ENCODE results near the gene CORO2B. TPM values are rescaled to one million over a fixed set of nuclear protein-coding genes. Genes with fewer than 3 reads are reported as not detected.
"Not testable (repeated sequence)": the region's sequence is repeated elsewhere in the genome, so short reads cannot be mapped to it uniquely, and the experiment has no call there.

Gene CORO2B
- total RNA-seq, 2 experiments from 2014 or later, result 0.09 to 0.11 TPM

DNA sequence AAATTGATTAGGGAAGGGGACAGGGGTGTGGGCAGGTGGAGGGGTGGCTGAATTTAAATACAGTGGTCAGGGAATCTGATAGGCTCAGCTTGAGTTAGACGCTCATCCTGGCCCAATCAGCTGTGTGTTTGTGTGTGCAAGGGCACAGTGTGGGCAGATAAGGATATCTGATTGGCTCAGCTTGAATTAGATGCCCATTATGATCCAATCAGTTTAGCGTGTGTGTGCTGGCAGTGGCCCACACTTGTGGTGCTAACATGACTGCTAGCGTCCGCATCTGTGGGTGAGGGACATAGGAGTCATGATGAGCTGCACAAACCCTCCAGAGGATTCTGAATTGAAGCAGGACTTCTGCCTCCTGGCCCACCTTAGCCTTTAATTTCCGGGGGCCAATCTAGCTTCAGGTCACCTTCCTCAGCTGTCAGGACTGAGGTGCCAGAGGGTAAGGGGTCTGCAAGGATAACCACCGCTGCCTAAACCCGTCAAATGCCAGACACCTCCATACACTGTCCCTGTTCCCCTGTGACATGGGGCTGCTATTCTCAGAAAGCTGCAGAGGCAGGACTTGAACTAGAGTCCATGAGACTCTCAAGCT lies 97.3 kb downstream of the CORO2B start:
- Mint-ChIP-seq H3K36me3 (ENCODE audit: low read depth) (no peaks in the 10 kb centered on the region), H3K27ac (no peak overlapping the region), H3K4me3 (no peak overlapping the region), H3K9me3 (ENCODE audit: low read depth) (no peaks in the 10 kb centered on the region), H3K27me3 (peaks cover 9% of the 10 kb centered on the region), H3K4me1 (peaks cover 4% of the 10 kb centered on the region)
- ChIA-PET CTCF (interaction anchor here (0.5 to 8.1 kb wide), 14 partner anchors 11 to 249 kb away, joined by 3 to 124 read pairs (median 5); no protein-coding TSS in a partner anchor), POLR2A (no interaction called here)
- ATAC-seq (no peak), DNase-seq (no peak)
- intact Hi-C loops (cut with DNase I, micrococcal nuclease), result loop anchor here in 1 of 2 experiments (10.0 kb wide), 1 partner anchor 421 kb away; no protein-coding TSS in a partner anchor

DNA sequence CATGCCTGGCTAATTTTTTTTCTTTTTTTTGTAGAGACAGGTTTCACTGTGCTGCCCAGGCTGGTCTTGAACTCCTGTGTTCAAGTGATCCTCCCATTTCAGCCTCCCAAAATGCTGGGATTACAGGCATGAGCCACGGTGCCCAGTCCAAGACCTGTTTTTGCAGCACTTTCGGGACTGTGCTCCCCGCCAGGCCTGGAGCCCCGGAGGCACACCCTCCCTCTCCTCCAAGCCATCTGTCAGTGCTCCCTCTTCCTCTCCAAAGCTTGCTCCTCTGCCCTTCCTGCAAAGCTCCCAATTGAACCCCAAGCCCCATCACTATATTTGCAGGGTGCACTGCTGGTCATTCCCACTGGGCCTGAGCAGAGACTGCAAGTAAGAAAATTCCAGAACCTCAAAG lies 98.1 kb downstream of the CORO2B start:
- Mint-ChIP-seq H3K4me1 (peaks cover 4% of the 10 kb centered on the region), H3K27ac (no peak overlapping the region), H3K27me3 (peaks cover 9% of the 10 kb centered on the region), H3K4me3 (no peak overlapping the region), H3K36me3 (ENCODE audit: low read depth) (no peaks in the 10 kb centered on the region), H3K9me3 (ENCODE audit: low read depth) (no peaks in the 10 kb centered on the region)
- CTCF ChIA-PET, result interaction anchor here (0.6 to 8.1 kb wide), 5 partner anchors 11 to 126 kb away, joined by 3 to 124 read pairs (median 3); no protein-coding TSS in a partner anchor
- ATAC-seq (no peak), DNase-seq (no peak)
- intact Hi-C loops (cut with DNase I, micrococcal nuclease), result loop anchor here in 1 of 2 experiments (10.0 kb wide), 1 partner anchor 422 kb away; no protein-coding TSS in a partner anchor
- POLR2A ChIA-PET, result no interaction called here

DNA sequence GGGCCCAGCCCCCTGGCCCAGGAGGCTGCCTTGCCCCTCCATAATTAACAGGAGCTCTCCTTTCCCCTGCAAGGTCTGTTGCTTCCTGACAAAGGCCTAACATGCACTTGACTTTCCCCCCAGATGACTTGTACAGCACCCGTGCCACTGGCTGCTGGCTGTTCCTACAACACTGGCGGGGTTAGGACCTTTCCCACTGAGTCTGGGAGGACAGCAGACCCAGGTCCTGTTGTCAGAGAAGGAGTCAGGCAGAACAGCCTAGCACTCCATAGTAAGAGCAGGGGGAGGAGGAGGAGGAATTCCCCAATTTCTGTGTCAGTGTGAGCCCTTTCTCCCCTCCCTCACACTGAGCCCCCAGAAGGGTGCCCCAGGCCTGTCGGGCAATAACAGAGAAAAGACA lies 99.2 kb downstream of the CORO2B start:
- ChIA-PET CTCF (interaction anchor here (1.0 to 8.1 kb wide), 3 partner anchors 18 to 125 kb away, joined by 3 to 124 read pairs (median 5); no protein-coding TSS in a partner anchor), POLR2A (no interaction called here)
- no peak overlapping the region for H3K4me3 Mint-ChIP-seq
- no peak for DNase-seq
- peaks cover 3% of the 10 kb centered on the region for H3K27me3 Mint-ChIP-seq
- H3K27ac Mint-ChIP-seq, result no peak overlapping the region
- intact Hi-C loops (cut with DNase I, micrococcal nuclease), result loop anchor here in 1 of 2 experiments (10.0 kb wide), 1 partner anchor 423 kb away; no protein-coding TSS in a partner anchor
- H3K36me3 Mint-ChIP-seq (ENCODE audit: low read depth), result no peaks in the 10 kb centered on the region
- no peaks in the 10 kb centered on the region for H3K9me3 Mint-ChIP-seq (ENCODE audit: low read depth)
- ATAC-seq, result no peak
- H3K4me1 Mint-ChIP-seq, result peaks cover 4% of the 10 kb centered on the region

DNA sequence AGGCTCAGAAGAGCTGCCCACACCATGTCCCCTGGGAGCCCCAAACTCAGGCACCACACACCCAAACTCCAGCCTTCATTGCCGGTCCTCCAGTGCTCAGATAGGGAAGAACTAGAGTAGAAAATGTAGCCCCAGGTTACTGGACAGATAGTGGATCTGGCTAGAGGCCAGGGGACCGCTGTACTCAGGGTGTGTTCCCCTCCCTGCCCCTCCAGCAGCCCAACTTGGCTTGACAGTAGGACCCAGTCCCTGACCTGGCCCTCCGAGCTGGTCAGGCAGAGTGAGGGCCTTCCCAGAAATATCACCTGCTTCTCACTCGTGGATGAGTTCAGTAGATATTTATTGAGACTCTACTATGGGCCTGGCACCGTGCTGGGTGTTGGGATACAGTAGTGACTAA lies 100.0 kb downstream of the CORO2B start:
- Mint-ChIP-seq H3K4me3 (no peak overlapping the region), H3K27ac (no peak overlapping the region), H3K36me3 (ENCODE audit: low read depth) (no peaks in the 10 kb centered on the region), H3K4me1 (peaks cover 4% of the 10 kb centered on the region), H3K27me3 (peaks cover 2% of the 10 kb centered on the region), H3K9me3 (ENCODE audit: low read depth) (no peaks in the 10 kb centered on the region)
- intact Hi-C loops (cut with DNase I, micrococcal nuclease), result loop anchor here in 1 of 2 experiments (10.0 kb wide), 1 partner anchor 424 kb away; no protein-coding TSS in a partner anchor
- no peak for DNase-seq
- POLR2A ChIA-PET, result no interaction called here
- CTCF ChIA-PET, result interaction anchor here (8.1 kb wide), 1 partner anchor 126 kb away, joined by 124 read pairs; no protein-coding TSS in a partner anchor
- ATAC-seq, result no peak

DNA sequence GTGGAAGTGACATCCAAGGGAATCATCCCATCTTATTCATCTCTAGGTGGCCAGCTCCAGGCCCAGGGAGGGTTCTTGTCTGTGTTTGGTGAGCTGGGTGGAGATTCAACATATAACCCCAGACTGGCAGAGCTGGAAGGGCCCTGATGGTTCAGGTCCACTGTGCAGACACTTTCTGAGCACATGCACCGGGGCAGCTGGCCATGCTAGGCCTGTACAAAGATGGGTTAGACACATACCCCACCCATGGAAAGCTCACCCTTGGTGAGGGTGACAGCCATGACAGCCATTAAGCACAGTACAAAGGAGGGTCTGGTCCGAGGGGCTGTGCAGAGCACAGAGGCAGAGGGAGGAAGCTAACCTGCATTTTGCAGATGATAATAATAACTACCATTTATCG lies 100.4 kb downstream of the CORO2B start:
- DNase-seq, result no peak
- H3K27me3 Mint-ChIP-seq, result no peaks in the 10 kb centered on the region
- ChIA-PET POLR2A (no interaction called here), CTCF (interaction anchor here (8.1 kb wide), 1 partner anchor 126 kb away, joined by 124 read pairs; no protein-coding TSS in a partner anchor)
- peaks cover 2% of the 10 kb centered on the region for H3K4me1 Mint-ChIP-seq
- intact Hi-C loops (cut with DNase I, micrococcal nuclease), result loop anchor here in 1 of 2 experiments (10.0 kb wide), 1 partner anchor 424 kb away; no protein-coding TSS in a partner anchor
- H3K36me3 Mint-ChIP-seq (ENCODE audit: low read depth), result no peaks in the 10 kb centered on the region
- no peak for ATAC-seq
- no peak overlapping the region for H3K27ac Mint-ChIP-seq
- no peak overlapping the region for H3K4me3 Mint-ChIP-seq
- H3K9me3 Mint-ChIP-seq (ENCODE audit: low read depth), result no peaks in the 10 kb centered on the region

DNA sequence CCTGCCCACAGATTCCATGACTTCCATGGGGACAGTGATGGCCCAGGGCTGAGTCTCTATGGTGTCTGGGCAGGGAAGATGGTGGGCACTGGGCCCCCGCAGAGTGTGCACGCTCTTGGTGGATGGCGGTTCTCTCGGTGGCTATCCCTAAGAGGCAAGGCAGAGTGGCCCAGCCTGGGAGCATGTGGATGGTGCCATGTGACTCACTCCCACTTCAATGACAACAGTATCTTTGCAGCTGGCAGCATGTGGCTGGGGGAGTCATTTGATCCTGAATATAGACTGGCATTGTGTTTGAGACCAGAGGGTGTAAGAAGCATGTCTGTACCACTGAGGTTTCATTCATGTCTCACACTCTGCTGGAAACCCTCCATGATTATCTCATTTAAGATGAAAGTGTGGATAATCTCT lies 101.2 kb downstream of the CORO2B start:
- Mint-ChIP-seq H3K4me1 (peaks cover 2% of the 10 kb centered on the region), H3K36me3 (ENCODE audit: low read depth) (no peaks in the 10 kb centered on the region), H3K27me3 (no peaks in the 10 kb centered on the region), H3K27ac (no peak overlapping the region), H3K4me3 (no peak overlapping the region), H3K9me3 (ENCODE audit: low read depth) (no peaks in the 10 kb centered on the region)
- ChIA-PET CTCF (interaction anchor here (8.1 kb wide), 1 partner anchor 127 kb away, joined by 124 read pairs; no protein-coding TSS in a partner anchor), POLR2A (no interaction called here)
- intact Hi-C loops (cut with DNase I, micrococcal nuclease), result loop anchor here in 1 of 2 experiments (10.0 kb wide), 1 partner anchor 425 kb away; no protein-coding TSS in a partner anchor
- no peak for ATAC-seq
- DNase-seq, result no peak

DNA sequence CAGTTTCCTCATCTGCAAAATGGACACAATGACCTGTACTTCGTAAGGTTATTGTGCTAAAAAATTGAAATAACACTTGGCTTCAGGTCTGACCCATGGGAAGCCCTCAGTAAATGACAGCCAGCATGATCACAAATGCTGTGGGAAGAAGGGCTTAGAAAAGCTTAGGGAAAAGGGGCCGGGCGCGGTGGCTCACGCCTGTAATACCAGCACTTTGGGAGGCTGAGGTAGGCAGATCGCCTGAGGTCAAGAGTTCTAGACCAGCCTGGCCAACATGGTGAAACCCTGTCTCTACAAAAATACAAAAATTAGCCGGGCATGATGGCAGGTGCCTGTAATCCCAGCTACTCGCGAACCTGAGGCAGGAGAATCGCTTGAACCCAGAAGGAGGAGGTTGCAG lies 102.0 kb downstream of the CORO2B start:
- CTCF ChIA-PET, result interaction anchor here (0.7 to 8.1 kb wide), 2 partner anchors 54 to 128 kb away, joined by 4 to 124 read pairs; no protein-coding TSS in a partner anchor
- H3K9me3 Mint-ChIP-seq (ENCODE audit: low read depth), result not testable (repeated sequence)

DNA sequence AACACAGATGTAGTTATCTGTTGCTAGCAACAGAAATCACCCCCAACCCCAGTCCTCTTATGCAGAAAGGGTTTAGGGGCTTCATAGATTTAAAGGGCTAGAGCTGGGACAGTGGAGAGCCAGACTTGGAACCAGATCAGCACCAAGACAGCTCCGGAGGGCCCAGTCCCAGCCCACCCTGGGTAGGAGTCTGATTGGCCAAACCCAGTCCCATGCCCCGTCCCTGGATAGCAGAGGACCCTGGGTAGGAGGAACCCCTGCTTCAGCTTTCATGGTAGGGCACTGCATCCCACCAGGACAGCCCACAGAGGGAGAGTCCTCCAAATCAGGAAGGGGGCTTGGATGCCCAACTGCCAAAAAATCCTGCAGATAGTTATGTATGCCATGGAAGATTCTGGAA lies 103.0 kb downstream of the CORO2B start:
- H3K9me3 Mint-ChIP-seq (ENCODE audit: low read depth), result no peaks in the 10 kb centered on the region
- POLR2A ChIA-PET, result no interaction called here
- CTCF ChIA-PET, result interaction anchor here (0.6 kb wide), 1 partner anchor 339 kb away, joined by 3 read pairs; no protein-coding TSS in a partner anchor
- H3K4me3 Mint-ChIP-seq, result no peak overlapping the region
- ATAC-seq (no peak), DNase-seq (no peak)
- no peaks in the 10 kb centered on the region for H3K36me3 Mint-ChIP-seq (ENCODE audit: low read depth)
- no peak overlapping the region for H3K27ac Mint-ChIP-seq
- intact Hi-C loops (cut with DNase I, micrococcal nuclease), result no loop called here
- H3K4me1 Mint-ChIP-seq, result no peaks in the 10 kb centered on the region
- no peaks in the 10 kb centered on the region for H3K27me3 Mint-ChIP-seq

More for the DNA sequence above, 102.0 kb downstream of the CORO2B start:
- H3K4me1 Mint-ChIP-seq; H3K27me3 Mint-ChIP-seq; H3K27ac Mint-ChIP-seq; DNase-seq; intact Hi-C loops (cut with DNase I, micrococcal nuclease); ATAC-seq; POLR2A ChIA-PET; H3K4me3 Mint-ChIP-seq; H3K36me3 Mint-ChIP-seq (ENCODE audit: low read depth): not testable (repeated sequence)

DNA sequence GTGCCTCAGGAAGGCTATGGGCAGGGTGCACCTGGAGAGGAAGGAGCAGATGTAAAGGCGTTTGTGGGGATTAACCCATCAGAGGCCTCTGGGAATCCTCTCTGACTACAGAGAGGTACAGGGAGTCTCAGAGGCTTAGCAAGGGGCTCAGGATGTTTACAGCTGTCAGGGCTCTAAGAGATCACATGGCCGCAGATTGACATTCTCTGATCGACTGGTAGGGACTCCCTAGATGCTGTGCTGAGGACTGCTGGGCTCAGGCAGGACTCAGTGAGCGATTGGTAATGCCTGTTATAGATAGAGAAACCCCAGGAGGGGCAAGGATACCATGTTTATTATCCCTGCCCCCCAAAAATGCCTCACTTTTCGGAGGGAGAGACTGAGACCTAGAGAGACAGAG lies 103.5 kb downstream of the CORO2B start:
- Mint-ChIP-seq H3K9me3 (ENCODE audit: low read depth) (no peaks in the 10 kb centered on the region), H3K4me1 (no peaks in the 10 kb centered on the region), H3K36me3 (ENCODE audit: low read depth) (no peaks in the 10 kb centered on the region), H3K27ac (no peak overlapping the region), H3K27me3 (no peaks in the 10 kb centered on the region), H3K4me3 (no peak overlapping the region)
- ATAC-seq (no peak), DNase-seq (no peak)
- ChIA-PET POLR2A (no interaction called here), CTCF (no interaction called here)
- intact Hi-C loops (cut with DNase I, micrococcal nuclease), result no loop called here

DNA sequence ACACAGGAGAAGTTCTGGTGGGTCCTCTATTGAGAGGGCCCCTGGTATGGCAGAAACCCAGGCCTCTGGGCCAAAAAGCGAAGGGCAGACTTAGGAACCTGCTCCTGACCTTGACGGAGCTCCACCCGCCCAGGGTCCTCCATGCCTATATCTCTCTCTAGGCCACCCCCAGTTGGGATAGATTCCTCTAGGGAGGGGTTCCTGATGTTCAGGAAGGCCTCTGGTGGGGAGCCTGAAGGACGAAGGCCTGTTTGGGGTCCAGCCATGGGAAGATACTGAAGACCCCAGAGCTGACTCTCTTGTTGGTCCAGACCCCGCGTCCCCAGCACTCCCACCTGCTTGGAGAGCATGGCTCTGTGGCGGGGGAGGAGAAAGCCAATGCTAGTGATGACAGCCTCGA lies 104.2 kb downstream of the CORO2B start:
- DNase-seq (no peak), ATAC-seq (no peak)
- intact Hi-C loops (cut with DNase I, micrococcal nuclease), result no loop called here
- Mint-ChIP-seq H3K4me3 (no peak overlapping the region), H3K36me3 (ENCODE audit: low read depth) (no peaks in the 10 kb centered on the region), H3K27ac (no peak overlapping the region), H3K4me1 (no peaks in the 10 kb centered on the region), H3K9me3 (ENCODE audit: low read depth) (no peaks in the 10 kb centered on the region), H3K27me3 (no peaks in the 10 kb centered on the region)
- ChIA-PET POLR2A (no interaction called here), CTCF (no interaction called here)

DNA sequence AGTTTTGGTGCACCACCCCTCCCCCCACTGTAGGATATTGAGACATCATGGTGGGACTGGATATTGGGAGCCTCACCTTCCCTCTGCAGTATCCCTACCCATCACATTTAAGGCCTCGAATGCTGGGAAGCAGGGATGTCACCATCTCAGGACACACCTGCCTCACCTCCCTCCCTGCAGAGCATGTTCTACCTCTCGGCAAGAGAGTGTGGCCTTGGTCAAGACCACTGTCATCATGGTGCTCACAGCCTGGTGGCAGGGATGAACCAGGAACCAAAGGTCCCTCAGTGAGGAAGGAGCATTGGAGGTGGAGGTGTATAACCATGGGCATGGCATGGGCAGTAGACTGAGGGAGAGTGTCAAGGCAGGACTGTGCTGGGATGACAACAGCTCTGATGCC lies 104.8 kb downstream of the CORO2B start:
- ChIA-PET POLR2A (no interaction called here), CTCF (interaction anchor here (0.6 to 1.0 kb wide), 3 partner anchors 10 to 133 kb away, joined by 3 to 7 read pairs (median 5); no protein-coding TSS in a partner anchor)
- H3K9me3 Mint-ChIP-seq (ENCODE audit: low read depth), result no peaks in the 10 kb centered on the region
- H3K4me1 Mint-ChIP-seq, result no peaks in the 10 kb centered on the region
- DNase-seq (no peak), ATAC-seq (no peak)
- H3K27ac Mint-ChIP-seq, result no peak overlapping the region
- no peaks in the 10 kb centered on the region for H3K36me3 Mint-ChIP-seq (ENCODE audit: low read depth)
- H3K27me3 Mint-ChIP-seq, result no peaks in the 10 kb centered on the region
- H3K4me3 Mint-ChIP-seq, result no peak overlapping the region
- intact Hi-C loops (cut with DNase I, micrococcal nuclease), result no loop called here

DNA sequence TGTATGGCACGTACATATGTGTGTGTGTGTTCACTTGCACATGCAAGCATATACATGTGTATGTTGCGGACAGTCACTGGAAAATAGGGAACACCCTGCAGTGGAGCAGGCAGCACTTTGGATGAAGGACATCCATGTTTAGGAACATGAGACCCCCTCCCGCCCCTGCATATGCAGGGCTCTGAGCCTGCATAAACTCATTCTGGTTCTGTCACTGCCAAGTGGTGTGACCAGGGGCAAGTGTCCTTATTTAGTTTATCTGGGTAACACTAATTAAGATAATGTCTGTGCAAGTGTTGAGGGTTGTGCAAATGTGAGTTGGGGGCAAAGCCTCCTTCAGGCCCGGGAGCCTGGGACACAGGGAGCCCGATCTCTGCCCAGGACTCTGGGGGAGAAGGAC lies 105.7 kb downstream of the CORO2B start:
- ChIA-PET POLR2A (no interaction called here), CTCF (interaction anchor here (1.0 kb wide), 1 partner anchor 11 kb away, joined by 7 read pairs; no protein-coding TSS in a partner anchor)
- H3K9me3 Mint-ChIP-seq (ENCODE audit: low read depth), result no peaks in the 10 kb centered on the region

More for the DNA sequence above, 105.7 kb downstream of the CORO2B start:
- H3K36me3 Mint-ChIP-seq (ENCODE audit: low read depth), result no peaks in the 10 kb centered on the region
- H3K4me1 Mint-ChIP-seq, result no peaks in the 10 kb centered on the region
- DNase-seq (no peak), ATAC-seq (no peak)
- H3K27me3 Mint-ChIP-seq, result no peaks in the 10 kb centered on the region
- intact Hi-C loops (cut with DNase I, micrococcal nuclease), result no loop called here
- H3K4me3 Mint-ChIP-seq, result no peak overlapping the region
- no peak overlapping the region for H3K27ac Mint-ChIP-seq

Data from activated CD4-positive, alpha-beta T cell treated with anti-CD3 and anti-CD28 coated beads for 36 hours (primary cell).